PFSK-1 (cell line): Measurements from ENCODE around the gene OSBPL8.

Experiments
- FOXP2 ChIP-seq: optimal IDR thresholded peaks from 2 replicates; pipeline ENCODE3; 2011; ENCODE audit warnings: borderline replicate concordance, control low read depth, inconsistent platforms; ENCODE audit not compliant: insufficient read depth; ENCODE audit errors: extremely low read length, extremely low read depth
- POLR2AphosphoS5 ChIP-seq: IDR thresholded peaks from 2 replicates; pipeline ENCODE4 v1.6.1; 2012; ENCODE audit warnings: low read depth, mild to moderate bottlenecking, control low read depth, low read length, moderate library complexity
- REST ChIP-seq, 2 experiments: IDR thresholded peaks; 2 replicates each; pipeline versions ENCODE4 v1.6.1 to v1.8.0; 2011 to 2012; ENCODE audit warnings: low read depth in 2 of 2, low read length in 2 of 2, control low read depth in 1 of 2, inconsistent platforms in 1 of 2, mild to moderate bottlenecking in 1 of 2, moderate library complexity in 1 of 2; ENCODE audit not compliant: insufficient read depth in 1 of 2
- SIN3A ChIP-seq: IDR thresholded peaks from 2 replicates; pipeline ENCODE4 v1.6.1; 2012; ENCODE audit warnings: mild to moderate bottlenecking, low read length, moderate library complexity, borderline replicate concordance; ENCODE audit not compliant: insufficient read depth
- TAF1 ChIP-seq: IDR thresholded peaks from 2 replicates; pipeline ENCODE4 v1.6.1; 2012; ENCODE audit warnings: low read length, control low read depth, borderline replicate concordance; ENCODE audit not compliant: insufficient read depth

DNA sequence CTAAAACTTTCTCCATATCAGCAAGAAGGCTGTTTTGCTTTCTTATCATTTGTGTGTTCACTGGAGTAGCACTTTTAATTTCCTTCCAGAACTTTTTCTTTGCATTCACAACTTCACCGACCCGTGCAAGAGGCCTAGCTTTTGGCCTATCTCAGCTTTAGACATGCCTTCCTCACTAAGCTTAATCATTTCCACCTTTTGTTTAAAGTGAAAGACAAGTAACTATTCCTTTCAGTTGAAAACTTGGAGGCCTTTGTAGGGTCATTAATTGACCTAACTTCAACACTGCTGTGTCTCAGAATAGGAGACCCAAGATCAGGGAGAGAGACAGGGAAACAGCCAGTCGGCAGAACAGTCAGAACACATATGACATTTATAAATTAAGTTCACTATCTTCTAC, 250.7 kb downstream of the OSBPL8 start:
- TF ChIP-seq TAF1: no peak
- TF ChIP-seq SIN3A: no peak
- no peak for TF ChIP-seq POLR2AphosphoS5
- no peak for TF ChIP-seq REST (IDR thresholded peaks at IDR 0.05; ENCODE audit: insufficient read depth in 1 of 2, low read depth in 2 of 2, low read length in 2 of 2)
- no peak for TF ChIP-seq FOXP2
